Uterus (tissue), 2 donors: Measurements from ENCODE around the gene STX16.

Source experiments
- POLR2A ChIP-seq, 2 donors: fragments of 450-650 bp; IDR thresholded peaks; one replicate each; pipeline ENCODE4 v1.6.1; 2016; ENCODE audit warnings: antibody characterized with exemption in 2 of 2, mild to moderate bottlenecking in 1 of 2, moderate library complexity in 1 of 2
- TF ChIP-seq, protein P1 (sequence below), 4 experiments: fragments of 200-600 bp in 2 of 4; fragments of 450-650 bp in 2 of 4; sonication (generic) in 2 of 4; IDR thresholded peaks; one replicate each; pipeline ENCODE4 v1.5.1; 2016 to 2019; ENCODE audit warnings: antibody characterized with exemption in 4 of 4, mild to moderate bottlenecking in 2 of 4, moderate library complexity in 1 of 4

DNA sequence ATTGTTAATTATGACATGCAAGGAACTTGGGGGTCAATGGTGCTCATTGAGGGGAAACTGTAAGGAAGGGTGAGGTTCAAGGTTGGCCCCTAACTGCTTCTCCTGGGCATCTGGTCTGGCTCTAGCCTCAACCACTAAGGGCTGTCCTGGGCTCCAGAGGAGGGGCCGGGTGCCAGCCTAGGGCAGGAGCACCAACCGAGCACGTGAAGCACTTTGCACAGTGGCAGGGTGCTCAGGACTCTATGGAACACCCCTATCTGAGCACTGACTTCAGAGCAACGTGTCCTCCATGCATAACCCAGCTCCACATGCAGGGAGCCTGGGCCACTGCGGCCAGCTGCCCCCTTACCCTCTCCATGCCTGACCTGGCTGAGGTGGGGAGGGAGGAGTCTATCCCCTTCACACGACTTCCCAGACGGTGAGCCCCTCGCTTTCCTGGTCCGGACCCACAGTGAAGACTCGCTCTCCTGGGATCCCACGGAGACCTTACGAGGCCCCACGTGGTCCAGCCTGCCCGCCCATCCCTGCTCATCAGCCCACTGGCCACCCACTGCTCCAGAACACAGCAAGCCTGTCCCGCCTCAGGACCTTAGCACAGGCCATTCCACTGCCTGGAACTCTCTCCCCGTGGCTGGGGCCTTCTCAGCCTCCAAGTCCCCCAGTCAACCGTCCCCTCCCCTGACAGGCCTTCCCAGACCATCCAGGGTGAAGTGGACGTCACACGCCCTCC, 40.8 kb upstream of the STX16 start:
- TF ChIP-seq, protein P1, sequence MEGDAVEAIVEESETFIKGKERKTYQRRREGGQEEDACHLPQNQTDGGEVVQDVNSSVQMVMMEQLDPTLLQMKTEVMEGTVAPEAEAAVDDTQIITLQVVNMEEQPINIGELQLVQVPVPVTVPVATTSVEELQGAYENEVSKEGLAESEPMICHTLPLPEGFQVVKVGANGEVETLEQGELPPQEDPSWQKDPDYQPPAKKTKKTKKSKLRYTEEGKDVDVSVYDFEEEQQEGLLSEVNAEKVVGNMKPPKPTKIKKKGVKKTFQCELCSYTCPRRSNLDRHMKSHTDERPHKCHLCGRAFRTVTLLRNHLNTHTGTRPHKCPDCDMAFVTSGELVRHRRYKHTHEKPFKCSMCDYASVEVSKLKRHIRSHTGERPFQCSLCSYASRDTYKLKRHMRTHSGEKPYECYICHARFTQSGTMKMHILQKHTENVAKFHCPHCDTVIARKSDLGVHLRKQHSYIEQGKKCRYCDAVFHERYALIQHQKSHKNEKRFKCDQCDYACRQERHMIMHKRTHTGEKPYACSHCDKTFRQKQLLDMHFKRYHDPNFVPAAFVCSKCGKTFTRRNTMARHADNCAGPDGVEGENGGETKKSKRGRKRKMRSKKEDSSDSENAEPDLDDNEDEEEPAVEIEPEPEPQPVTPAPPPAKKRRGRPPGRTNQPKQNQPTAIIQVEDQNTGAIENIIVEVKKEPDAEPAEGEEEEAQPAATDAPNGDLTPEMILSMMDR (IDR thresholded peaks at IDR 0.05), result no peak
- TF ChIP-seq POLR2A (IDR thresholded peaks at IDR 0.05), result no peak
